Measurements from ENCODE around the gene SEC31A. TPM values are rescaled to one million over a fixed set of nuclear protein-coding genes. Genes with fewer than 3 reads are reported as not detected.
A peak's percentile ranks its signal among the peaks of the same experiment; 100 is the strongest.
"Not testable (repeated sequence)": the region's sequence is repeated elsewhere in the genome, so short reads cannot be mapped to it uniquely, and the experiment has no call there.

Gene SEC31A
- total RNA-seq, 2 experiments from 2014 or later = 87.8 to 88.1 TPM

- ChIA-PET CTCF (interaction anchor here (0.7 kb wide), 1 partner anchor 429 kb away, joined by 3 read pairs; no protein-coding TSS in a partner anchor), POLR2A (no interaction called here)
- no peaks in the 10 kb centered on the region for H3K27me3 Mint-ChIP-seq
- H3K9me3 Mint-ChIP-seq = no peaks in the 10 kb centered on the region
- peaks cover 44% of the 10 kb centered on the region for H3K36me3 Mint-ChIP-seq
- H3K27ac Mint-ChIP-seq = peak overlapping the region; percentile 72
- peaks cover 25% of the 10 kb centered on the region for H3K4me1 Mint-ChIP-seq (ENCODE audit: low read depth)
- intact Hi-C loops (cut with micrococcal nuclease) = loop anchor here (1.0 to 10.0 kb wide), 2 partner anchors 27 to 490 kb away; partner anchors contain the start of genes HNRNPD and SEC31A
- DNase-seq = peak; percentile 37
- H3K4me3 Mint-ChIP-seq = peak overlapping the region; percentile 24
Observed at GRCh38 chr4:82864336-82864979, 26.5 kb downstream of the SEC31A start.

- H3K4me3 Mint-ChIP-seq = no peak overlapping the region
- DNase-seq = no peak
- no peaks in the 10 kb centered on the region for H3K27me3 Mint-ChIP-seq
- H3K4me1 Mint-ChIP-seq (ENCODE audit: low read depth) = peaks cover 19% of the 10 kb centered on the region
- intact Hi-C loops (cut with micrococcal nuclease) = loop anchor here (10.0 kb wide), 1 partner anchor 487 kb away; the partner anchor contains the start of gene HNRNPD
- POLR2A ChIA-PET = no interaction called here
- H3K27ac Mint-ChIP-seq = no peak overlapping the region
- H3K36me3 Mint-ChIP-seq = peaks cover 32% of the 10 kb centered on the region
- H3K9me3 Mint-ChIP-seq = no peaks in the 10 kb centered on the region
- CTCF ChIA-PET = interaction anchor here (1.9 kb wide), 1 partner anchor 9 kb away, joined by 7 read pairs; no protein-coding TSS in a partner anchor
Observed at GRCh38 chr4:82861529-82861928, 29.4 kb downstream of the SEC31A start.

- H3K4me1 Mint-ChIP-seq (ENCODE audit: low read depth) = peaks cover 12% of the 10 kb centered on the region
- H3K9me3 Mint-ChIP-seq, H3K27ac Mint-ChIP-seq, H3K4me3 Mint-ChIP-seq, CTCF ChIA-PET, DNase-seq, H3K27me3 Mint-ChIP-seq: not testable (repeated sequence)
- POLR2A ChIA-PET = interaction anchor here (0.7 kb wide), 1 partner anchor 8 kb away, joined by 3 read pairs; no protein-coding TSS in a partner anchor
- intact Hi-C loops (cut with micrococcal nuclease) = loop anchor here (10.0 kb wide), 1 partner anchor 486 kb away; the partner anchor contains the start of gene HNRNPD
- H3K36me3 Mint-ChIP-seq = peaks cover 30% of the 10 kb centered on the region
Observed at GRCh38 chr4:82860487-82860886, 30.5 kb downstream of the SEC31A start.

GRCh38 chr4:82852751-82853285 lies 38.1 kb downstream of the SEC31A start:
- CTCF ChIA-PET = interaction anchor here (0.5 to 2.9 kb wide), 20 partner anchors 9 to 431 kb away, joined by 3 to 16 read pairs (median 4); partner anchors contain the start of genes COPS4, SEC31A and THAP9
- Mint-ChIP-seq H3K4me1 (ENCODE audit: low read depth) (peaks cover 3% of the 10 kb centered on the region), H3K27me3 (no peaks in the 10 kb centered on the region), H3K9me3 (no peaks in the 10 kb centered on the region), H3K36me3 (peaks cover 43% of the 10 kb centered on the region), H3K27ac (no peak overlapping the region), H3K4me3 (no peak overlapping the region)
- POLR2A ChIA-PET = interaction anchor here (1.2 kb wide), 2 partner anchors 8 to 48 kb away, joined by 3 to 4 read pairs; partner anchors contain the start of gene THAP9
- DNase-seq = no peak
- intact Hi-C loops (cut with micrococcal nuclease) = loop anchor here (2.0 to 5.0 kb wide), 2 partner anchors 46 to 429 kb away; partner anchors contain the start of gene COQ2

- no peaks in the 10 kb centered on the region for H3K27me3 Mint-ChIP-seq
- H3K9me3 Mint-ChIP-seq = no peaks in the 10 kb centered on the region
- no peak overlapping the region for H3K27ac Mint-ChIP-seq
- DNase-seq = no peak
- H3K4me1 Mint-ChIP-seq (ENCODE audit: low read depth) = peaks cover 3% of the 10 kb centered on the region
- POLR2A ChIA-PET = interaction anchor here (1.2 kb wide), 1 partner anchor 9 kb away, joined by 3 read pairs; no protein-coding TSS in a partner anchor
- peaks cover 49% of the 10 kb centered on the region for H3K36me3 Mint-ChIP-seq
- H3K4me3 Mint-ChIP-seq = no peak overlapping the region
- intact Hi-C loops (cut with micrococcal nuclease) = loop anchor here (2.0 to 5.0 kb wide), 2 partner anchors 47 to 430 kb away; partner anchors contain the start of gene COQ2
- CTCF ChIA-PET = interaction anchor here (0.5 to 2.9 kb wide), 23 partner anchors 10 to 432 kb away, joined by 3 to 16 read pairs (median 3); partner anchors contain the start of genes SEC31A and THAP9
Observed at GRCh38 chr4:82851885-82852750, 38.8 kb downstream of the SEC31A start.

GRCh38 chr4:82851318-82851717 lies 39.6 kb downstream of the SEC31A start:
- CTCF ChIA-PET = interaction anchor here (0.7 to 2.9 kb wide), 8 partner anchors 10 to 423 kb away, joined by 3 to 12 read pairs (median 3); partner anchors contain the start of gene THAP9
- H3K27ac Mint-ChIP-seq = no peak overlapping the region
- H3K4me1 Mint-ChIP-seq (ENCODE audit: low read depth) = peaks cover 3% of the 10 kb centered on the region
- H3K9me3 Mint-ChIP-seq = no peaks in the 10 kb centered on the region
- H3K4me3 Mint-ChIP-seq = no peak overlapping the region
- DNase-seq = no peak
- intact Hi-C loops (cut with micrococcal nuclease) = loop anchor here (5.0 kb wide), 1 partner anchor 431 kb away; the partner anchor contains the start of gene COQ2
- peaks cover 48% of the 10 kb centered on the region for H3K36me3 Mint-ChIP-seq
- POLR2A ChIA-PET = no interaction called here
- no peaks in the 10 kb centered on the region for H3K27me3 Mint-ChIP-seq

- no peak for DNase-seq
- Mint-ChIP-seq H3K27me3 (no peaks in the 10 kb centered on the region), H3K9me3 (no peaks in the 10 kb centered on the region), H3K27ac (no peak overlapping the region), H3K4me3 (no peak overlapping the region), H3K4me1 (ENCODE audit: low read depth) (peaks cover 3% of the 10 kb centered on the region), H3K36me3 (peaks cover 47% of the 10 kb centered on the region)
- POLR2A ChIA-PET = no interaction called here
- intact Hi-C loops (cut with micrococcal nuclease) = loop anchor here (5.0 kb wide), 1 partner anchor 432 kb away; the partner anchor contains the start of gene COQ2
- CTCF ChIA-PET = interaction anchor here (0.7 to 2.9 kb wide), 4 partner anchors 31 to 422 kb away, joined by 3 to 12 read pairs (median 4); partner anchors contain the start of gene COPS4
Observed at GRCh38 chr4:82850684-82851083, 40.3 kb downstream of the SEC31A start.

GRCh38 chr4:82848706-82849105 lies 42.2 kb downstream of the SEC31A start:
- H3K27ac Mint-ChIP-seq = no peak overlapping the region

GRCh38 chr4:82842593-82842992 lies 48.4 kb downstream of the SEC31A start:
- H3K36me3 Mint-ChIP-seq = peaks cover 28% of the 10 kb centered on the region
- POLR2A ChIA-PET = no interaction called here
- CTCF ChIA-PET = interaction anchor here (0.6 to 1.4 kb wide), 3 partner anchors 129 to 440 kb away, joined by 3 read pairs; no protein-coding TSS in a partner anchor
- H3K4me3 Mint-ChIP-seq = no peak overlapping the region
- DNase-seq = no peak
- H3K4me1 Mint-ChIP-seq (ENCODE audit: low read depth) = no peaks in the 10 kb centered on the region
- H3K27me3 Mint-ChIP-seq = no peaks in the 10 kb centered on the region
- no peaks in the 10 kb centered on the region for H3K9me3 Mint-ChIP-seq
- H3K27ac Mint-ChIP-seq = no peak overlapping the region
- intact Hi-C loops (cut with micrococcal nuclease) = no loop called here

More at GRCh38 chr4:82848706-82849105, 42.2 kb downstream of the SEC31A start:
- Mint-ChIP-seq H3K4me1 (ENCODE audit: low read depth) (peaks cover 3% of the 10 kb centered on the region), H3K9me3 (no peaks in the 10 kb centered on the region), H3K4me3 (no peak overlapping the region), H3K36me3 (peaks cover 42% of the 10 kb centered on the region), H3K27me3 (no peaks in the 10 kb centered on the region)
- ChIA-PET POLR2A (no interaction called here), CTCF (no interaction called here)
- intact Hi-C loops (cut with micrococcal nuclease) = no loop called here
- no peak for DNase-seq

GRCh38 chr4:82839624-82840023 lies 51.3 kb downstream of the SEC31A start:
- H3K36me3 Mint-ChIP-seq = peaks cover 28% of the 10 kb centered on the region
- H3K4me1 Mint-ChIP-seq (ENCODE audit: low read depth) = no peaks in the 10 kb centered on the region

GRCh38 chr4:82833696-82834313 lies 57.1 kb downstream of the SEC31A start:
- POLR2A ChIA-PET = no interaction called here
- Mint-ChIP-seq H3K27ac (no peak overlapping the region), H3K36me3 (peaks cover 29% of the 10 kb centered on the region)

More at GRCh38 chr4:82839624-82840023, 51.3 kb downstream of the SEC31A start:
- no peak overlapping the region for H3K4me3 Mint-ChIP-seq
- H3K9me3 Mint-ChIP-seq = no peaks in the 10 kb centered on the region
- no peaks in the 10 kb centered on the region for H3K27me3 Mint-ChIP-seq
- POLR2A ChIA-PET = no interaction called here
- no peak overlapping the region for H3K27ac Mint-ChIP-seq
- no peak for DNase-seq
- CTCF ChIA-PET = no interaction called here
- intact Hi-C loops (cut with micrococcal nuclease) = no loop called here

More at GRCh38 chr4:82833696-82834313, 57.1 kb downstream of the SEC31A start:
- Mint-ChIP-seq H3K27me3 (no peaks in the 10 kb centered on the region), H3K4me3 (no peak overlapping the region), H3K9me3 (peaks cover 8% of the 10 kb centered on the region), H3K4me1 (ENCODE audit: low read depth) (peaks cover 2% of the 10 kb centered on the region)
- no peak for DNase-seq
- intact Hi-C loops (cut with micrococcal nuclease) = no loop called here
- CTCF ChIA-PET = no interaction called here

Data from activated CD4-positive, alpha-beta memory T cell treated with anti-CD3 and anti-CD28 coated beads for 36 hours (primary cell).